ENCODE results near the gene SPINK4.

The SPINK4 gene

DNA sequence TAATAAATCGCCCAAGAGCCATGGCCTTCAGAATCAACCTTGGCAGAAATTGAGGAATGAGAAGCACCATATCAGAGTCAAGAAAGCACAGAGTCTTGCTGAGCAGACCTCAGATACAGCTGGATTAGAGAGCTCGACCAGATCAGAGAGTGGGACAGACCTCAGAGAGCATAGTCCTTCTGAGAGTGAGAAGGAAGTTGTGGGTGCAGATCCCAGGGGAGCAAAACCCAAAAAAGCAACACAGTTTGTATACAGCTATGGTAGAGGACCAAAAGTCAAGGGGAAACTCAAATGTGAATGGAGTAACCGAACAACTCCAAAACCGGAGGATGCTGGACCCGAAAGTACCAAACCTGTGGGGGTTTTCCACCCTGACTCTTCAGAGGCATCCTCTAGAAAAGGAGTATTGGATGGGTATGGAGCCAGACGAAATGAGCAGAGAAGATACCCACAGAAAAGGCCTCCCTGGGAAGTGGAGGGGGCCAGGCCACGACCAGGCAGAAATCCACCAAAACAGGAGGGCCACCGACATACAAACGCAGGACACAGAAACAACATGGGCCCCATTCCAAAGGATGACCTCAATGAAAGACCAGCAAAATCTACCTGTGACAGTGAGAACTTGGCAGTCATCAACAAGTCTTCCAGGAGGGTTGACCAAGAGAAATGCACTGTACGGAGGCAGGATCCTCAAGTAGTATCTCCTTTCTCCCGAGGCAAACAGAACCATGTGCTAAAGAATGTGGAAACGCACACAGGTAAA is 54.9 kb downstream of the SPINK4 start:
- no peak for DNase-seq

GRCh38 chr9:33295571-33295970 is 55.6 kb downstream of the SPINK4 start:
- DNase-seq, result no peak

- no peak for DNase-seq
Observed at GRCh38 chr9:33297432-33297831, 57.5 kb downstream of the SPINK4 start.

Measured in SHP77 treated with DMSO at 0.1 percent for 48 hours (cell line).